ENCODE measurements around the gene AGXT.

Gene AGXT

GRCh38 chr2:240925191-240925567, 56.6 kb downstream of the AGXT start:
- no peak for DNase-seq (ENCODE audit: low read depth, low spot score)
- H3K27ac ChIP-seq, result no peak overlapping the region

GRCh38 chr2:240925568-240926515, 57.2 kb downstream of the AGXT start:
- H3K27ac ChIP-seq, result no peak overlapping the region
- DNase-seq (ENCODE audit: low read depth, low spot score), result no peak

- DNase-seq (ENCODE audit: low read depth, low spot score), result no peak
These were observed 58.1 kb downstream of the AGXT start for GRCh38 chr2:240926516-240927389.

GRCh38 chr2:240927390-240927781, 58.8 kb downstream of the AGXT start:
- DNase-seq (ENCODE audit: low read depth, low spot score), result no peak
- no peak overlapping the region for H3K27ac ChIP-seq

More at GRCh38 chr2:240926516-240927389, 58.1 kb downstream of the AGXT start:
- no peak overlapping the region for H3K27ac ChIP-seq

GRCh38 chr2:240928476-240929363, 60.1 kb downstream of the AGXT start:
- H3K27ac ChIP-seq, result no peak overlapping the region
- DNase-seq (ENCODE audit: low read depth, low spot score), result no peak

GRCh38 chr2:240929364-240930095, 60.9 kb downstream of the AGXT start:
- no peak for DNase-seq (ENCODE audit: low read depth, low spot score)
- H3K27ac ChIP-seq, result no peak overlapping the region
